ENCODE data around the gene FAM107B. TPM values are rescaled to one million over a fixed set of nuclear protein-coding genes. Genes with fewer than 3 reads are reported as not detected.
A peak's percentile ranks its signal among the peaks of the same experiment; 100 is the strongest.
"Not testable (repeated sequence)": the region's sequence is repeated elsewhere in the genome, so short reads cannot be mapped to it uniquely, and the experiment has no call there.

The FAM107B gene
- total RNA-seq, 1 experiment from 2014 or later: 24.5 TPM

- no CpG with 5 or more reads among the region's 10 CpGs for WGBS (ENCODE audit: extremely low coverage, insufficient read length, low lambda C conversion rate)
- H3K23ac ChIP-seq (ENCODE audit: insufficient read length, low read depth, low read length): no peak overlapping the region
These were observed 45.5 kb upstream of the FAM107B start for GRCh38 chr10:14820010-14820774.

GRCh38 chr10:14816717-14817116 is 42.0 kb upstream of the FAM107B start:
- H2AK5ac ChIP-seq (ENCODE audit: insufficient read length, low read length); H3K9me3 ChIP-seq (ENCODE audit: control insufficient read depth, low read depth, low read length); H3K23me2 ChIP-seq (ENCODE audit: insufficient read length, low read depth, low read length, poor library complexity, severe bottlenecking); H3K9me3 Mint-ChIP-seq; DNase-seq; H3K9ac ChIP-seq (ENCODE audit: extremely low read depth, insufficient read length, low read length); H3K79me1 ChIP-seq (ENCODE audit: insufficient read depth, low read depth, low read length, poor library complexity, severe bottlenecking); H3K4ac ChIP-seq (ENCODE audit: low read depth, low read length); H3K4me1 ChIP-seq (ENCODE audit: insufficient read depth, low read length); H3K36me3 Mint-ChIP-seq (ENCODE audit: insufficient read depth in 1 of 3, low read depth in 3 of 3); H2BK120ac ChIP-seq (ENCODE audit: low read depth, low read length, poor library complexity, severe bottlenecking); H4K5ac ChIP-seq (ENCODE audit: insufficient read length, low read depth, low read length); H2BK5ac ChIP-seq (ENCODE audit: insufficient read length, low read length); H3K23ac ChIP-seq (ENCODE audit: insufficient read length, low read depth, low read length); H3K18ac ChIP-seq (ENCODE audit: insufficient read length, low read depth, low read length); H4K91ac ChIP-seq (ENCODE audit: insufficient read length, low read depth, low read length); H2BK15ac ChIP-seq (ENCODE audit: low read depth, low read length); H3K4me3 Mint-ChIP-seq; H3K27me3 Mint-ChIP-seq (ENCODE audit: low read depth); H3K27me3 ChIP-seq (ENCODE audit: insufficient read depth, low read length); H4K8ac ChIP-seq (replicated peaks; ENCODE audit: insufficient read length, low read depth, low read length); H3K56ac ChIP-seq (ENCODE audit: insufficient read length, low read depth, low read length); H4K20me1 ChIP-seq (ENCODE audit: control insufficient read depth, insufficient read depth, insufficient read length); H3K27ac Mint-ChIP-seq; H3K79me2 ChIP-seq (ENCODE audit: insufficient read depth, low read length); H2BK20ac ChIP-seq (ENCODE audit: low read depth, low read length, poor library complexity, severe bottlenecking); H3K14ac ChIP-seq (ENCODE audit: insufficient read depth, low read length); H2AFZ ChIP-seq (ENCODE audit: low read length); H3T11ph ChIP-seq (ENCODE audit: low read length); H3K4me2 ChIP-seq (ENCODE audit: insufficient read depth, insufficient read length, low read length); H3K27ac ChIP-seq (ENCODE audit: insufficient read length, low read depth, low read length); H2BK12ac ChIP-seq (ENCODE audit: insufficient read length, low read depth, low read length): not testable (repeated sequence)
- WGBS (ENCODE audit: extremely low coverage, insufficient read length, low lambda C conversion rate): no CpG with 5 or more reads among the region's 7 CpGs
- peaks cover 7 to 17% of the 10 kb centered on the region in 2 experiments for H3K4me1 Mint-ChIP-seq

More at GRCh38 chr10:14820010-14820774, 45.5 kb upstream of the FAM107B start:
- H2BK15ac ChIP-seq (ENCODE audit: low read depth, low read length): no peak overlapping the region
- H3K23me2 ChIP-seq (ENCODE audit: insufficient read length, low read depth, low read length, poor library complexity, severe bottlenecking): no peaks in the 10 kb centered on the region
- Mint-ChIP-seq H3K9me3 (no peaks in the 10 kb centered on the region), H3K4me3 (no peak overlapping the region), H3K27me3 (ENCODE audit: low read depth) (no peaks in the 10 kb centered on the region; the same call in 1 of the 2 replicates), H3K27ac (peak overlapping the region in 1 of 3 experiments; percentile 68; a peak in 2 of 7 replicates), H3K4me1 (peaks cover 16 to 24% of the 10 kb centered on the region in 2 experiments), H3K36me3 (ENCODE audit: insufficient read depth in 1 of 3, low read depth in 3 of 3) (no peaks in the 10 kb centered on the region)
- no peak overlapping the region for H4K91ac ChIP-seq (ENCODE audit: insufficient read length, low read depth, low read length)
- no peak overlapping the region for H2AFZ ChIP-seq (ENCODE audit: low read length)
- H3T11ph ChIP-seq (ENCODE audit: low read length): no peak overlapping the region
- DNase-seq: no peak
- no peaks in the 10 kb centered on the region for H3K79me1 ChIP-seq (ENCODE audit: insufficient read depth, low read depth, low read length, poor library complexity, severe bottlenecking)
- H3K9me3 ChIP-seq (ENCODE audit: control insufficient read depth, low read depth, low read length): no peaks in the 10 kb centered on the region
- no peak overlapping the region for H3K18ac ChIP-seq (ENCODE audit: insufficient read length, low read depth, low read length)
- H3K27me3 ChIP-seq (ENCODE audit: insufficient read depth, low read length): no peaks in the 10 kb centered on the region
- no peak overlapping the region for H2BK12ac ChIP-seq (ENCODE audit: insufficient read length, low read depth, low read length)
- no peak overlapping the region for H2BK120ac ChIP-seq (ENCODE audit: low read depth, low read length, poor library complexity, severe bottlenecking)
- no peak overlapping the region for H3K14ac ChIP-seq (ENCODE audit: insufficient read depth, low read length)
- H4K5ac ChIP-seq (ENCODE audit: insufficient read length, low read depth, low read length): no peak overlapping the region
- no peak overlapping the region for H3K56ac ChIP-seq (ENCODE audit: insufficient read length, low read depth, low read length)
- H3K4me1 ChIP-seq (ENCODE audit: insufficient read depth, low read length): no peaks in the 10 kb centered on the region
- no peak for TF ChIP-seq CTCF (conservative IDR thresholded peaks at IDR 0.05)
- H3K27ac ChIP-seq (ENCODE audit: insufficient read length, low read depth, low read length): no peak overlapping the region
- H3K4ac ChIP-seq (ENCODE audit: low read depth, low read length): no peak overlapping the region
- no peak overlapping the region for H3K4me2 ChIP-seq (ENCODE audit: insufficient read depth, insufficient read length, low read length)
- no peak overlapping the region for H4K8ac ChIP-seq (replicated peaks; ENCODE audit: insufficient read length, low read depth, low read length)
- H4K20me1 ChIP-seq (ENCODE audit: control insufficient read depth, insufficient read depth, insufficient read length): no peaks in the 10 kb centered on the region
- no peak overlapping the region for H2AK5ac ChIP-seq (ENCODE audit: insufficient read length, low read length)
- H3K9ac ChIP-seq (ENCODE audit: extremely low read depth, insufficient read length, low read length): no peak overlapping the region
- H2BK5ac ChIP-seq (ENCODE audit: insufficient read length, low read length): no peak overlapping the region
- H2BK20ac ChIP-seq (ENCODE audit: low read depth, low read length, poor library complexity, severe bottlenecking): no peak overlapping the region
- no peaks in the 10 kb centered on the region for H3K79me2 ChIP-seq (ENCODE audit: insufficient read depth, low read length)

All from H9 (cell line).